Gastrocnemius medialis (tissue), 4 donors: ENCODE measurements around the gene POLE.

ENCODE experiments used
- POLR2A ChIP-seq, 2 donors: fragments of 450-650 bp; IDR thresholded peaks; one replicate each; pipeline ENCODE4 v1.6.1; 2017; ENCODE audit warnings: antibody characterized with exemption in 2 of 2, mild to moderate bottlenecking in 2 of 2, moderate library complexity in 2 of 2
- TF ChIP-seq, protein P1 (sequence below), 5 experiments: fragments of 450-650 bp in 3 of 5; fragments of 200-600 bp in 2 of 5; sonication (generic) in 2 of 5; IDR thresholded peaks in 4 of 5; conservative IDR thresholded peaks in 1 of 5; 1 replicate in 4 of 5; 2 replicates in 1 of 5; pipeline ENCODE4 v1.5.1; 2016 to 2019; ENCODE audit warnings: antibody characterized with exemption in 5 of 5, mild to moderate bottlenecking in 3 of 5, moderate library complexity in 3 of 5

DNA sequence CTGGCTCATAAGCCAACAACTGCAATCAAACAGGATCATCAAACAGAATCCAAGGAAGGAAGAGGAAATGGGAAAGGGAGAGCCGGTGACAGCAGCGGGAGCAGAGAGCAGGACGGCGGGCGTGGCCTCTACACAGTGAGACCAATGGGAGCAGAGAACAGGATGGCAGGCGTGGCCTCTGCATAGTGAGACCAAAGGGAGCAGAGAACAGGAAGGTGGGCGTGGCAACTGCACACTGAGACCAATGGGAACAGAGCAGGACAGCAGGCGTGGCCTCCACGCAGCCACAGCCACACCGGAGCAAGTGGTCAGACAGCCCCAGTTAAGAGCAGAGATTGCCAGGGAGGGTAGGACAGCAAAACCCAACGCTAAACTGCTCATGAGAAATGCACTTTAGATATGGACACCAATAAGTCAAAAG is 93.2 kb downstream of the POLE start:
- TF ChIP-seq, protein P1, sequence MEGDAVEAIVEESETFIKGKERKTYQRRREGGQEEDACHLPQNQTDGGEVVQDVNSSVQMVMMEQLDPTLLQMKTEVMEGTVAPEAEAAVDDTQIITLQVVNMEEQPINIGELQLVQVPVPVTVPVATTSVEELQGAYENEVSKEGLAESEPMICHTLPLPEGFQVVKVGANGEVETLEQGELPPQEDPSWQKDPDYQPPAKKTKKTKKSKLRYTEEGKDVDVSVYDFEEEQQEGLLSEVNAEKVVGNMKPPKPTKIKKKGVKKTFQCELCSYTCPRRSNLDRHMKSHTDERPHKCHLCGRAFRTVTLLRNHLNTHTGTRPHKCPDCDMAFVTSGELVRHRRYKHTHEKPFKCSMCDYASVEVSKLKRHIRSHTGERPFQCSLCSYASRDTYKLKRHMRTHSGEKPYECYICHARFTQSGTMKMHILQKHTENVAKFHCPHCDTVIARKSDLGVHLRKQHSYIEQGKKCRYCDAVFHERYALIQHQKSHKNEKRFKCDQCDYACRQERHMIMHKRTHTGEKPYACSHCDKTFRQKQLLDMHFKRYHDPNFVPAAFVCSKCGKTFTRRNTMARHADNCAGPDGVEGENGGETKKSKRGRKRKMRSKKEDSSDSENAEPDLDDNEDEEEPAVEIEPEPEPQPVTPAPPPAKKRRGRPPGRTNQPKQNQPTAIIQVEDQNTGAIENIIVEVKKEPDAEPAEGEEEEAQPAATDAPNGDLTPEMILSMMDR (IDR thresholded peaks at IDR 0.05 in 4 of 5, conservative IDR thresholded peaks at IDR 0.05 in 1 of 5) = no peak
- TF ChIP-seq POLR2A (IDR thresholded peaks at IDR 0.05) = no peak
